Activated CD4-positive, CD25-positive, alpha-beta regulatory T cell treated with anti-CD3 and anti-CD28 coated beads, Interleukin-2, amount 50 U/mL, for 72 hours (primary cell): Measurements from ENCODE around the gene KITLG.
"Not testable (repeated sequence)": the region's sequence is repeated elsewhere in the genome, so short reads cannot be mapped to it uniquely, and the experiment has no call there.

Source experiments
- DNase-seq: peaks from one replicate; pipeline ENCODE4 v3.0.0; 2021

The KITLG gene

GRCh38 chr12:88472775-88473174, 107.5 kb downstream of the KITLG start:
- DNase-seq, result no peak

GRCh38 chr12:88472248-88472647, 108.0 kb downstream of the KITLG start:
- no peak for DNase-seq

GRCh38 chr12:88471331-88472045, 108.8 kb downstream of the KITLG start:
- DNase-seq, result no peak

- DNase-seq, result no peak
Measured at GRCh38 chr12:88469154-88469553, 111.1 kb downstream of the KITLG start.

GRCh38 chr12:88468581-88468980, 111.7 kb downstream of the KITLG start:
- no peak for DNase-seq

GRCh38 chr12:88466708-88467107, 113.6 kb downstream of the KITLG start:
- DNase-seq, result not testable (repeated sequence)

- no peak for DNase-seq
Measured at GRCh38 chr12:88458327-88458726, 121.9 kb downstream of the KITLG start.

- DNase-seq, result no peak
Measured at GRCh38 chr12:88453323-88453722, 126.9 kb downstream of the KITLG start.

GRCh38 chr12:88451205-88451604, 129.1 kb downstream of the KITLG start:
- DNase-seq, result no peak

GRCh38 chr12:88450136-88450535, 130.1 kb downstream of the KITLG start:
- DNase-seq, result no peak

- DNase-seq, result no peak
Measured at GRCh38 chr12:88448337-88448915, 131.8 kb downstream of the KITLG start.

- DNase-seq, result no peak
Measured at GRCh38 chr12:88445705-88446394, 134.4 kb downstream of the KITLG start.

GRCh38 chr12:88444481-88444880, 135.8 kb downstream of the KITLG start:
- DNase-seq, result no peak
